Stimulated activated CD4-positive, alpha-beta T cell treated with anti-CD3 and anti-CD28 coated beads, Interleukin-1b, Interleukin-23, amount 100 ng/mL, for 48 hours (primary cell): ENCODE results near the gene RXFP3.

Source experiments
- DNase-seq: peaks from one replicate; pipeline ENCODE4 v3.0.0-alpha.2; 2020

The RXFP3 gene

GRCh38 chr5:33981408-33982162, 45.4 kb downstream of the RXFP3 start:
- DNase-seq, result no peak

- DNase-seq, result no peak
These were observed 48.0 kb downstream of the RXFP3 start for GRCh38 chr5:33984178-33984577.

GRCh38 chr5:33984671-33985124, 48.5 kb downstream of the RXFP3 start, which contains the start of gene SLC45A2:
Gene SLC45A2 (minus strand): TSS chr5:33984693. CDS start chr5:33984583, 110 bp downstream.
- no peak for DNase-seq

GRCh38 chr5:33985447-33985846, 49.3 kb downstream of the RXFP3 start:
- DNase-seq, result no peak
